A673 (cell line): Measurements from ENCODE around the gene NFKBIB. TPM values are rescaled to one million over a fixed set of nuclear protein-coding genes. Genes with fewer than 3 reads are reported as not detected.

Experiments used
- BruUV-seq: library from RNA; stranded (reverse); fragments of 400-500 nt; replicated peaks from 2 replicates; lab custom pipeline; 2021; lab: Mats Ljungman, UMichigan
- CTCF ChIA-PET: fragments of 300-600 bp; sonication (Branson Sonifier 250); formaldehyde crosslinking; loops from one replicate; lab custom pipeline; 2022; ENCODE audit warnings: antibody characterized with exemption; lab: Charles Lee
- POLR2A ChIA-PET: fragments of 300-600 bp; sonication (Branson Sonifier 250); formaldehyde crosslinking; loops from one replicate; lab custom pipeline; 2022; ENCODE audit warnings: antibody characterized with exemption; ENCODE audit not compliant: low non-redundant PET; lab: Charles Lee
- DNase-seq: peaks from one replicate; pipeline ENCODE4 v3.0.0-alpha.2; 2015; ENCODE audit warnings: low spot score
- H3K27ac ChIP-seq: fragments of 200-600 bp; sonication (generic); 2 replicates; pipeline ENCODE4 v1.5.1; 2016; ENCODE audit warnings: mixed run types, low read depth, mild to moderate bottlenecking, mixed read lengths, antibody characterized with exemption, low read length; ENCODE audit not compliant: poor library complexity, severe bottlenecking
- H3K27me3 ChIP-seq: fragments of 200-600 bp; sonication (generic); replicated peaks from 2 replicates; pipeline ENCODE4 v1.6.1; 2017; ENCODE audit warnings: mixed run types, low read depth, mild to moderate bottlenecking, mixed read lengths, antibody characterized with exemption, low read length; ENCODE audit not compliant: insufficient read depth, poor library complexity
- H3K36me3 ChIP-seq: fragments of 200-600 bp; sonication (generic); 2 replicates; pipeline ENCODE4 v1.6.1; 2016; ENCODE audit warnings: mixed run types, mild to moderate bottlenecking, mixed read lengths, antibody characterized with exemption, low read length; ENCODE audit not compliant: insufficient read depth, poor library complexity, severe bottlenecking
- H3K4me1 ChIP-seq: fragments of 200-600 bp; sonication (generic); 2 replicates; pipeline ENCODE4 v1.6.1; 2017; ENCODE audit warnings: mixed run types, mild to moderate bottlenecking, mixed read lengths, antibody characterized with exemption, low read length; ENCODE audit not compliant: insufficient read depth, poor library complexity, severe bottlenecking
- H3K4me3 ChIP-seq: fragments of 200-600 bp; sonication (generic); 2 replicates; pipeline ENCODE4 v1.5.1; 2016; ENCODE audit warnings: low read depth, mixed run types, mild to moderate bottlenecking, mixed read lengths, low read length; ENCODE audit not compliant: poor library complexity, severe bottlenecking
- H3K9me3 ChIP-seq: fragments of 200-600 bp; sonication (generic); 2 replicates; pipeline ENCODE4 v1.6.1; 2016; ENCODE audit warnings: mixed run types, low read depth, mild to moderate bottlenecking, mixed read lengths, antibody characterized with exemption, low read length; ENCODE audit not compliant: poor library complexity, severe bottlenecking
- EZH2 ChIP-seq: fragments of 200-600 bp; sonication (generic); IDR thresholded peaks from 2 replicates; pipeline ENCODE4 v1.6.1; 2017; ENCODE audit warnings: borderline replicate concordance, low read depth, mild to moderate bottlenecking, mixed read lengths, antibody characterized with exemption, low read length; ENCODE audit not compliant: poor library complexity, severe bottlenecking
- intact Hi-C: fragments of 100-400 bp; cut with micrococcal nuclease; formaldehyde crosslinking; loops from one replicate; pipeline ENCODE4 v1.10.0; 2022; ENCODE audit not compliant: unreplicated experiment
- total RNA-seq: library from RNA; stranded (reverse); gene quantifications from 2 replicates; pipeline ENCODE4 v1.2.3, GENCODE V29; 2021
- TF ChIP-seq, protein P1 (sequence below): fragments of 300-800, 200-600 bp; sonication (generic); conservative IDR thresholded peaks from 2 replicates; pipeline ENCODE4 v1.5.1; 2017; ENCODE audit warnings: low read depth, mild to moderate bottlenecking, antibody characterized with exemption, low read length, moderate library complexity, mixed read lengths

Gene NFKBIB
- total RNA-seq, 1 experiment from 2014 or later = 51.9 TPM

DNA sequence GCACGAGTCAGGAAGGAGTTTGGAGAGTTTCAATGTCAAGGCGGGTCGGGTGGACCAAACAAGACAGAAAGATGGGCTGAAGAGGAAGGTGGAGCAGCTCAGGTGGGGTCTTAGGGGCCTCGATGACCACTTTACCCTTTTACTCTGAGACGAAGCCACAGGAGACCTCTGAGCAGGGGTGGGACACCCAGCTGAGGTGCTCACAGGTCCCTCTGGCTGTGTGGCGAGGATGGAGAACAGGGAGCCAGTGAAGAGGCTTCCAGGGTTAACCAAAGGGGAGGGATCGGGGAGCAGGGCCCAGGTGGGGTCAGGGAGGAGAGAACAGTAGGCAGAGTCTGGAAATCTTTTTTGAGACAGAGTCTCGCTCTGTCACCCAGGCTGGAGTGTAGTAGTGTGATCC, 14.2 kb downstream of the NFKBIB start:
- intact Hi-C loops = no loop called here
- CTCF ChIA-PET = interaction anchor here (0.6 kb wide), 1 partner anchor 482 kb away, joined by 3 read pairs; no protein-coding TSS in a partner anchor
- no TSS peak for BruUV-seq
- Histone ChIP-seq H3K36me3 (no peaks in the 10 kb centered on the region), H3K27ac (no peak overlapping the region), H3K27me3 (no peaks in the 10 kb centered on the region), H3K4me1 (peaks cover 9% of the 10 kb centered on the region), H3K9me3 (no peaks in the 10 kb centered on the region), H3K4me3 (no peak overlapping the region)
- TF ChIP-seq, protein P1, sequence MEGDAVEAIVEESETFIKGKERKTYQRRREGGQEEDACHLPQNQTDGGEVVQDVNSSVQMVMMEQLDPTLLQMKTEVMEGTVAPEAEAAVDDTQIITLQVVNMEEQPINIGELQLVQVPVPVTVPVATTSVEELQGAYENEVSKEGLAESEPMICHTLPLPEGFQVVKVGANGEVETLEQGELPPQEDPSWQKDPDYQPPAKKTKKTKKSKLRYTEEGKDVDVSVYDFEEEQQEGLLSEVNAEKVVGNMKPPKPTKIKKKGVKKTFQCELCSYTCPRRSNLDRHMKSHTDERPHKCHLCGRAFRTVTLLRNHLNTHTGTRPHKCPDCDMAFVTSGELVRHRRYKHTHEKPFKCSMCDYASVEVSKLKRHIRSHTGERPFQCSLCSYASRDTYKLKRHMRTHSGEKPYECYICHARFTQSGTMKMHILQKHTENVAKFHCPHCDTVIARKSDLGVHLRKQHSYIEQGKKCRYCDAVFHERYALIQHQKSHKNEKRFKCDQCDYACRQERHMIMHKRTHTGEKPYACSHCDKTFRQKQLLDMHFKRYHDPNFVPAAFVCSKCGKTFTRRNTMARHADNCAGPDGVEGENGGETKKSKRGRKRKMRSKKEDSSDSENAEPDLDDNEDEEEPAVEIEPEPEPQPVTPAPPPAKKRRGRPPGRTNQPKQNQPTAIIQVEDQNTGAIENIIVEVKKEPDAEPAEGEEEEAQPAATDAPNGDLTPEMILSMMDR = no peak
- no peak for TF ChIP-seq EZH2
- POLR2A ChIA-PET = no interaction called here
- DNase-seq = no peak

DNA sequence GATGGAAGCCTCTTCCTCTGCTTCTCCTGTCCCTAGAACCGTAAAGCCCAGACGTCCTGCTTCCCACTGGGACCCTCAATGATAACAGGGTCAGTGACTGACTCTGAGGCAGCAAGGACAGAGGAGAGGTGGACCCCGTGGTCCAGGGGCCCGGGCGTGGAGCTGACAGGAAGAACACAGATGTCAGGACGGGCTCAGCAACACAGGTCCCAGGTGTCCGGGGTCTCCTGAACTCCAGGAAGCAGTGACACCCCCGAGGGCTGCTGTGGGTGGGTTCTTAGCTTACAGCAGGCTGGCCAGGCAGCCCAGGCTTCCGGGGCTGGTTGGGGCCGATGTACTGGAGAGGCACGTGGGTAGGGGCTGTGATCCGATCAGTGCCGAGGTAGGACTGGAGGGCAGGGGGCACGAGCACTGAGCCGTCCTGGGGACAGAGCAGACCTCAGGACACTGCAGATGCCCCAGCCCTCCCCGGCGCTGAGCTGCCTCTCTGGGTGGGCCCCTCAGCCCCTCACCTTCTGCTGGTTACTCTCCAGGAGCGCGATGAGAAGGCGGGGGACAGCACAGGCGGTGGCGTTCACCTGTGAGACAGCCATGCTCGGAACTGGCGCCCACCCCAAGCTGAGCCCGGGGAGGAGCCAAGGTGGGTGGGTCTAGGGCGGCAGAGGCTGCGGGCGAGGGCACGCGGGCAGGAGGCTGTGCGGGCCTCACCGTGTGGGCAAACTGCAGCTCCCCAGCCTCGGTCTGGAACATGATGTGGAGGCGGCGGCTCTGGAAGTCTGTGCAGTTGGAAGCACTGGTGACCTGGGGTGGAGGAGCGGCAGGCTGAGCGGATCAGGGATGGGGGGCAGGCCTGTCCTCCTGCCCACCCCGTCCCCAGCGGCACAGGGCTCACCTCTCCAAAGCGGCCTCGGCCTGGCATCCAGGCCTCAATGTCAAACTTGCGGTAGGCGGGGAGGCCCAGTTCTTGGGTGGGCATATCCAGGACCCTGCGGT, 15.9 kb downstream of the NFKBIB start:
- Histone ChIP-seq H3K9me3 (no peaks in the 10 kb centered on the region), H3K36me3 (no peaks in the 10 kb centered on the region), H3K27me3 (no peaks in the 10 kb centered on the region), H3K4me1 (peaks cover 9% of the 10 kb centered on the region), H3K27ac (no peak overlapping the region), H3K4me3 (no peak overlapping the region)
- CTCF ChIA-PET = no interaction called here
- TF ChIP-seq, protein P1 = no peak
- TF ChIP-seq EZH2 = no peak
- intact Hi-C loops = no loop called here
- POLR2A ChIA-PET = no interaction called here
- no TSS peak for BruUV-seq
- no peak for DNase-seq

DNA sequence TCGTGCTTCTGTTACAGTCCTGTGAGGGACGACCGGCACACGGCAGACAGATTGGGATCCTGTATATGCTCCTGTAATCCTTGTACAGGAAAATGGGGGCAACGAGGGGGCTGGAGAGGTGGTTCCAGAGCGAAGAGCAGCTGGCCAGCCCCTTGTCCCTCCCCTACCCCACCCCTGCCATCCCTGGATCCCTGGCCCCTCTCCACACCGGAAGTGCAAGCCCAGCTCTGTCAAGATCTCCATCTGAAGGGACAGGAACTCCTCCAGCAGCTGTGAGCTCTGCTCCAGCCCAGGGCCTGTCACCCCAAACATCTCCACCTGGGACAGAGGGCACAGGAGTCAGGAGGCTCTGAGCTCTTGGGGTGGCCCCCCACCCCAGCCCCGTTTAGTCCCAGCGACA, 17.7 kb downstream of the NFKBIB start:
- Histone ChIP-seq H3K9me3 (no peaks in the 10 kb centered on the region), H3K4me3 (no peak overlapping the region), H3K27ac (no peak overlapping the region), H3K4me1 (peaks cover 1% of the 10 kb centered on the region), H3K27me3 (no peaks in the 10 kb centered on the region), H3K36me3 (peaks cover 5% of the 10 kb centered on the region)
- ChIA-PET CTCF (no interaction called here), POLR2A (no interaction called here)
- intact Hi-C loops = no loop called here
- TF ChIP-seq EZH2 = no peak
- TF ChIP-seq, protein P1 = no peak
- no peak for DNase-seq
- BruUV-seq = no TSS peak
